HFFc6 (cell line): ENCODE data around the gene OXLD1. TPM values are rescaled to one million over a fixed set of nuclear protein-coding genes. Genes with fewer than 3 reads are reported as not detected.

Experiments
- microRNA-seq: library from miRNA; unstranded; fragments of <30 nt; microRNA quantifications from one replicate; pipeline ENCODE4, GENCODE V29; 2019
- total RNA-seq, 6 experiments: library from RNA; stranded (reverse); fragmentation: NEBNext Ultra II Directional; extraction: Animal tissue kit (Norgen Biotek cat#: 25700); gene quantifications; 2 replicates in 1 of 6; 3 replicates in 5 of 6; pipeline ENCODE4 v1.2.3, GENCODE V29; 2021

Gene OXLD1
- total RNA-seq, 6 experiments from 2014 or later: 20.9 to 33.4 (median 30.9) TPM

Small RNA genes within 50 kb of the gene (microRNA-seq; reads per million reads assigned to microRNA genes)
- gene MIR6786: 6.2 reads per million

Other genes starting within 250 kb of the OXLD1 start
- over 10,000 TPM in 3 of 6 experiments, 1,000 to 10,000 TPM in 3; 7,891 to 11,135 (median 9,908) TPM for gene ACTG1, start 153.8 kb downstream of the OXLD1 start, total RNA-seq
- 1 to 10 TPM in 3 of 6 experiments, under 1 TPM in 3; 0.71 to 1.4 (median 0.99) TPM for gene FSCN2, start 138.2 kb downstream of the OXLD1 start, total RNA-seq
- gene FAAP100, start 114.3 kb downstream of the OXLD1 start, total RNA-seq: 10 to 100 TPM; 21.9 to 27.7 (median 23.9) TPM
- 100 to 1,000 TPM; 121 to 140 (median 133) TPM for gene NPLOC4, start 29.5 kb downstream of the OXLD1 start, total RNA-seq
- 10 to 100 TPM; 14.3 to 19.6 (median 17.2) TPM for gene TSPAN10, start 29.4 kb downstream of the OXLD1 start, total RNA-seq
- under 1 TPM in 5 of 6 experiments, not detected in 1; 0.37 to 0.76 (median 0.57) TPM for gene PDE6G, start 10.1 kb downstream of the OXLD1 start, total RNA-seq
- gene CCDC137, start 132 bp upstream of the OXLD1 start, total RNA-seq: 10 to 100 TPM; 22.8 to 28.8 (median 25.2) TPM
- 10 to 100 TPM; 39.4 to 50.5 (median 46.7) TPM for gene ARL16, start 17.2 kb upstream of the OXLD1 start, total RNA-seq
- 100 to 1,000 TPM; 106 to 127 (median 116) TPM for gene HGS, start 17.4 kb upstream of the OXLD1 start, total RNA-seq
- gene MRPL12, start 36.8 kb upstream of the OXLD1 start, total RNA-seq: 100 to 1,000 TPM; 105 to 124 (median 113) TPM
- 10 to 100 TPM; 13.2 to 21.9 (median 17.1) TPM for gene SLC25A10, start 45.7 kb upstream of the OXLD1 start, total RNA-seq
- gene GCGR, start 137.5 kb upstream of the OXLD1 start, total RNA-seq: not detected
- 100 to 1,000 TPM in 2 of 6 experiments, 10 to 100 TPM in 4; 88.0 to 103 (median 92.8) TPM for gene MCRIP1, start 166.7 kb upstream of the OXLD1 start, total RNA-seq
- not detected for gene PPP1R27, start 168.4 kb upstream of the OXLD1 start, total RNA-seq
- 100 to 1,000 TPM; 790 to 981 (median 910) TPM for gene P4HB, start 193.9 kb upstream of the OXLD1 start, total RNA-seq
- gene ARHGDIA, start 204.7 kb upstream of the OXLD1 start, total RNA-seq: 1,000 to 10,000 TPM in 1 of 6 experiments, 100 to 1,000 TPM in 5; 758 to 1,040 (median 908) TPM
- gene ALYREF, start 225.0 kb upstream of the OXLD1 start, total RNA-seq: 100 to 1,000 TPM; 101 to 151 (median 135) TPM
- 100 to 1,000 TPM; 151 to 169 (median 156) TPM for gene ANAPC11, start 225.1 kb upstream of the OXLD1 start, total RNA-seq
- gene NPB, start 235.6 kb upstream of the OXLD1 start, total RNA-seq: 1 to 10 TPM in 1 of 6 experiments, under 1 TPM in 5; 0.53 to 1.5 (median 0.71) TPM
- 10 to 100 TPM; 33.2 to 45.8 (median 35.8) TPM for gene PCYT2, start 244.8 kb upstream of the OXLD1 start, total RNA-seq